Testis (tissue), 3 donors: Measurements from ENCODE around the gene TRIB2. TPM values are rescaled to one million over a fixed set of nuclear protein-coding genes. Genes with fewer than 3 reads are reported as not detected.

Source experiments
- DNase-seq: peaks from one replicate; pipeline ENCODE4 v3.0.0-alpha.2; 2019
- H3K27ac ChIP-seq, 2 donors: fragments of 200-600 bp; sonication (generic); one replicate each; pipeline ENCODE4 v1.5.1; 2019
- H3K27me3 ChIP-seq: fragments of 200-600 bp; sonication (generic); one replicate; pipeline ENCODE4 v1.5.1; 2019
- H3K36me3 ChIP-seq: fragments of 200-600 bp; sonication (generic); one replicate; pipeline ENCODE4 v1.5.1; 2017; ENCODE audit warnings: low read depth; ENCODE audit errors: missing control alignments
- H3K4me1 ChIP-seq: fragments of 200-600 bp; sonication (generic); one replicate; pipeline ENCODE4 v1.5.1; 2019
- H3K4me3 ChIP-seq, 2 donors: fragments of 200-600 bp; sonication (generic); one replicate each; pipeline ENCODE4 v1.5.1; 2017 to 2019
- H3K9me3 ChIP-seq: fragments of 200-600 bp; sonication (generic); one replicate; pipeline ENCODE4 v1.5.1; 2017
- CTCF ChIP-seq, 3 experiments: fragments of 450-650 bp in 2 of 3; fragments of 200-600 bp in 1 of 3; sonication (generic) in 1 of 3; IDR thresholded peaks; one replicate each; pipeline ENCODE4 v1.5.1; 2016 to 2019; ENCODE audit warnings: antibody characterized with exemption in 3 of 3, mild to moderate bottlenecking in 2 of 3, moderate library complexity in 1 of 3
- POLR2A ChIP-seq: fragments of 450-650 bp; IDR thresholded peaks from one replicate; pipeline ENCODE4 v1.6.1; 2017; ENCODE audit warnings: antibody characterized with exemption, mild to moderate bottlenecking, moderate library complexity
- WGBS, 2 donors: methylation state at CpG; one replicate each; pipeline ENCODE4 v1.1.5; 2018; 5-methylcytosine and 5-hydroxymethylcytosine counted together
- intact Hi-C: fragments of 100-400 bp; cut with DNase I; formaldehyde crosslinking; loops from one replicate; pipeline ENCODE4 v1.15.1; 2023; ENCODE audit warnings: low total_unique reads
- polyA plus RNA-seq: library from polyadenylated mRNA; stranded (reverse); fragments of 350-450 nt; fragmentation: Illumina TruSeq; extraction: RNeasy Lipid Tissue Mini Kit (QIAGEN cat#74804); gene quantifications from one replicate; pipeline ENCODE4 v1.2.3, GENCODE V29; 2014; ENCODE audit warnings: low read depth, low replicate concordance; ENCODE audit not compliant: insufficient read depth
- total RNA-seq, 2 donors: library from RNA; depleted of rRNA; stranded (reverse); fragments of >200 nt; gene quantifications; one replicate each; pipeline ENCODE4 v1.2.3, GENCODE V29; 2016

Gene TRIB2
- total and polyA plus RNA-seq, 3 donors from 2014 or later = 54.9 to 190 (median 189) TPM

- Histone ChIP-seq H3K4me1 (peaks cover 17% of the 10 kb centered on the region), H3K9me3 (no peaks in the 10 kb centered on the region), H3K4me3 (no peak overlapping the region), H3K27ac (no peak overlapping the region), H3K36me3 (no peaks in the 10 kb centered on the region), H3K27me3 (no peaks in the 10 kb centered on the region)
- no peak for DNase-seq
- intact Hi-C loops = no loop called here
- WGBS, 2 donors = 96% methylated on average over 4 of the region's 4 CpGs
- TF ChIP-seq CTCF (IDR thresholded peaks at IDR 0.05) (no peak), POLR2A (no peak)
Observed at GRCh38 chr2:12710301-12710700, 6.4 kb upstream of the TRIB2 start.

- TF ChIP-seq CTCF (IDR thresholded peaks at IDR 0.05) = no peak
- no peak for TF ChIP-seq POLR2A
- Histone ChIP-seq H3K36me3 (no peaks in the 10 kb centered on the region), H3K4me3 (no peak overlapping the region), H3K27ac (no peak overlapping the region), H3K27me3 (no peaks in the 10 kb centered on the region), H3K9me3 (no peaks in the 10 kb centered on the region), H3K4me1 (peaks cover 24% of the 10 kb centered on the region)
- 87 to 93% methylated on average over 1 of the region's 1 CpG for WGBS, 2 donors
- no peak for DNase-seq
- intact Hi-C loops = no loop called here
Observed at GRCh38 chr2:12711339-12711738, 5.4 kb upstream of the TRIB2 start.

- no peak for DNase-seq
- Histone ChIP-seq H3K27me3 (no peaks in the 10 kb centered on the region), H3K9me3 (no peaks in the 10 kb centered on the region), H3K36me3 (no peaks in the 10 kb centered on the region), H3K4me3 (no peak overlapping the region), H3K4me1 (peaks cover 24% of the 10 kb centered on the region), H3K27ac (no peak overlapping the region)
- WGBS, 2 donors = 79 to 83% methylated on average over 8 of the region's 8 CpGs
- intact Hi-C loops = no loop called here
- TF ChIP-seq POLR2A (no peak), CTCF (IDR thresholded peaks at IDR 0.05) (no peak)
Observed at GRCh38 chr2:12712881-12713280, 3.9 kb upstream of the TRIB2 start.

GRCh38 chr2:12714391-12715221 is 2.1 kb upstream of the TRIB2 start:
- DNase-seq = peak; percentile 69
- H3K36me3 ChIP-seq = no peaks in the 10 kb centered on the region
- 35 to 46% methylated on average over 10 of the region's 10 CpGs for WGBS, 2 donors
- no peak for TF ChIP-seq CTCF (IDR thresholded peaks at IDR 0.05)
- TF ChIP-seq POLR2A = no peak
- H3K4me1 ChIP-seq = peaks cover 24% of the 10 kb centered on the region
- no peak overlapping the region for H3K4me3 ChIP-seq
- no peaks in the 10 kb centered on the region for H3K9me3 ChIP-seq
- no peaks in the 10 kb centered on the region for H3K27me3 ChIP-seq
- intact Hi-C loops = no loop called here
- peak overlapping the region; percentile 96 to 98 for H3K27ac ChIP-seq
